VCaP (cell line): ENCODE results near the gene AFG3L2.

ENCODE experiments used
- H3K27ac ChIP-seq: fragments of 450-650 bp; 2 replicates; pipeline ENCODE4 v1.5.1; 2017
- CTCF ChIP-seq: fragments of 450-650 bp; conservative IDR thresholded peaks from 2 replicates; pipeline ENCODE4 v1.5.1; 2017; ENCODE audit warnings: mild to moderate bottlenecking, moderate library complexity

The AFG3L2 gene

GRCh38 chr18:12405066-12405465, 28.0 kb upstream of the AFG3L2 start:
- no peak for TF ChIP-seq CTCF
- no peak overlapping the region for H3K27ac ChIP-seq

- H3K27ac ChIP-seq = no peak overlapping the region
- no peak for TF ChIP-seq CTCF
These were observed 26.8 kb upstream of the AFG3L2 start for GRCh38 chr18:12403601-12404506.

GRCh38 chr18:12401881-12402280, 24.9 kb upstream of the AFG3L2 start:
- TF ChIP-seq CTCF = no peak
- no peak overlapping the region for H3K27ac ChIP-seq

GRCh38 chr18:12399231-12399630, 22.2 kb upstream of the AFG3L2 start:
- TF ChIP-seq CTCF = no peak
- H3K27ac ChIP-seq = no peak overlapping the region

- TF ChIP-seq CTCF = no peak
- H3K27ac ChIP-seq = no peak overlapping the region
These were observed 21.6 kb upstream of the AFG3L2 start for GRCh38 chr18:12398625-12399024.

GRCh38 chr18:12397793-12398192, 20.8 kb upstream of the AFG3L2 start:
- H3K27ac ChIP-seq = no peak overlapping the region
- TF ChIP-seq CTCF = no peak

- no peak overlapping the region for H3K27ac ChIP-seq
These were observed 20.2 kb upstream of the AFG3L2 start for GRCh38 chr18:12397254-12397653.

More at GRCh38 chr18:12397254-12397653, 20.2 kb upstream of the AFG3L2 start:
- no peak for TF ChIP-seq CTCF
